Calu3 (cell line): ENCODE data around the gene HIVEP2. TPM values are rescaled to one million over a fixed set of nuclear protein-coding genes. Genes with fewer than 3 reads are reported as not detected.

Experiments used
- BruUV-seq: library from RNA; stranded (reverse); fragments of 400-500 nt; replicated peaks from 2 replicates; lab custom pipeline; 2021; lab: Mats Ljungman, UMichigan
- CTCF ChIA-PET: fragments of 300-600 bp; sonication (Branson Sonifier 250); formaldehyde crosslinking; loops from one replicate; lab custom pipeline; 2022; ENCODE audit warnings: antibody characterized with exemption; lab: Charles Lee
- DNase-seq: peaks from one replicate; pipeline ENCODE4 v3.0.0; 2022
- H3K27ac Mint-ChIP-seq: one replicate; pipeline ENCODE4 v1.8.0; 2022; ENCODE audit warnings: mixed read lengths; ENCODE audit not compliant: unreplicated experiment
- H3K27me3 Mint-ChIP-seq: one replicate; pipeline ENCODE4 v1.8.0; 2022; ENCODE audit warnings: mixed read lengths; ENCODE audit not compliant: unreplicated experiment
- H3K36me3 Mint-ChIP-seq: one replicate; pipeline ENCODE4 v1.8.0; 2022; ENCODE audit warnings: mild to moderate bottlenecking, moderate library complexity, mixed read lengths; ENCODE audit not compliant: insufficient read depth, unreplicated experiment
- H3K4me1 Mint-ChIP-seq: one replicate; pipeline ENCODE4 v1.8.0; 2022; ENCODE audit warnings: mild to moderate bottlenecking, low read depth, mixed read lengths; ENCODE audit not compliant: unreplicated experiment
- H3K4me3 Mint-ChIP-seq: one replicate; pipeline ENCODE4 v1.8.0; 2022; ENCODE audit warnings: mild to moderate bottlenecking, low read depth, moderate library complexity, mixed read lengths; ENCODE audit not compliant: unreplicated experiment
- H3K9me3 Mint-ChIP-seq: one replicate; pipeline ENCODE4 v1.8.0; 2022; ENCODE audit warnings: low read depth, mixed read lengths; ENCODE audit not compliant: unreplicated experiment
- CTCF ChIP-seq: fragments of 200-600 bp; IDR thresholded peaks from one replicate; pipeline ENCODE4 v1.8.0; 2022; ENCODE audit warnings: antibody characterized with exemption; ENCODE audit not compliant: unreplicated experiment
- intact Hi-C: fragments of 100-400 bp; cut with micrococcal nuclease; formaldehyde crosslinking; loops from one replicate; pipeline ENCODE4 v1.10.0; 2022; ENCODE audit not compliant: unreplicated experiment
- total RNA-seq: library from RNA; stranded (reverse); gene quantifications from 2 replicates; pipeline ENCODE4 v1.2.3, GENCODE V29; 2022

HIVEP2 gene
- total RNA-seq, 1 experiment from 2014 or later, result 18.4 TPM

- TF ChIP-seq CTCF, result no peak
- Mint-ChIP-seq H3K27ac (peak overlapping the region; percentile 79), H3K27me3 (no peaks in the 10 kb centered on the region), H3K9me3 (no peaks in the 10 kb centered on the region), H3K4me1 (peaks cover 11% of the 10 kb centered on the region), H3K4me3 (peak overlapping the region; percentile 57), H3K36me3 (peaks cover 14% of the 10 kb centered on the region)
- no peak for DNase-seq
- intact Hi-C loops, result loop anchor here (10.0 kb wide), 1 partner anchor 173 kb away; no protein-coding TSS in a partner anchor
- no TSS peak for BruUV-seq
- CTCF ChIA-PET, result no interaction called here
Observed at GRCh38 chr6:142927904-142928303, 17.1 kb downstream of the HIVEP2 start.

GRCh38 chr6:142927271-142927580, 17.8 kb downstream of the HIVEP2 start:
- intact Hi-C loops, result loop anchor here (10.0 kb wide), 1 partner anchor 172 kb away; no protein-coding TSS in a partner anchor
- Mint-ChIP-seq H3K4me1 (peaks cover 11% of the 10 kb centered on the region), H3K36me3 (peaks cover 14% of the 10 kb centered on the region), H3K4me3 (peak overlapping the region; percentile 57), H3K27me3 (no peaks in the 10 kb centered on the region), H3K9me3 (no peaks in the 10 kb centered on the region), H3K27ac (peak overlapping the region; percentile 79)
- DNase-seq, result no peak
- CTCF ChIA-PET, result interaction anchor here (0.9 kb wide), 1 partner anchor 95 kb away, joined by 3 read pairs; no protein-coding TSS in a partner anchor
- TSS peak; percentile 54 for BruUV-seq
- TF ChIP-seq CTCF, result no peak

GRCh38 chr6:142926494-142927270, 18.3 kb downstream of the HIVEP2 start:
- Mint-ChIP-seq H3K9me3 (no peaks in the 10 kb centered on the region), H3K4me1 (peaks cover 11% of the 10 kb centered on the region), H3K27ac (peak overlapping the region; percentile 79), H3K4me3 (peak overlapping the region; percentile 57), H3K36me3 (peaks cover 14% of the 10 kb centered on the region), H3K27me3 (no peaks in the 10 kb centered on the region)
- no TSS peak for BruUV-seq
- intact Hi-C loops, result loop anchor here (10.0 kb wide), 1 partner anchor 172 kb away; no protein-coding TSS in a partner anchor
- DNase-seq, result peak; percentile 66
- no peak for TF ChIP-seq CTCF
- CTCF ChIA-PET, result interaction anchor here (0.6 to 1.4 kb wide), 3 partner anchors 16 to 96 kb away, joined by 3 to 4 read pairs (median 3); no protein-coding TSS in a partner anchor

GRCh38 chr6:142926177-142926493, 18.8 kb downstream of the HIVEP2 start:
- intact Hi-C loops, result loop anchor here (10.0 kb wide), 1 partner anchor 171 kb away; no protein-coding TSS in a partner anchor
- Mint-ChIP-seq H3K4me1 (peaks cover 11% of the 10 kb centered on the region), H3K27ac (peak overlapping the region; percentile 57), H3K9me3 (no peaks in the 10 kb centered on the region), H3K36me3 (peaks cover 14% of the 10 kb centered on the region), H3K27me3 (no peaks in the 10 kb centered on the region), H3K4me3 (peak overlapping the region; percentile 57)
- no peak for DNase-seq
- TSS peak; percentile 67 for BruUV-seq
- no peak for TF ChIP-seq CTCF
- CTCF ChIA-PET, result interaction anchor here (0.9 to 1.4 kb wide), 2 partner anchors 17 to 97 kb away, joined by 3 to 4 read pairs; no protein-coding TSS in a partner anchor
